Measurements from ENCODE around the gene NID2. TPM values are rescaled to one million over a fixed set of nuclear protein-coding genes. Genes with fewer than 3 reads are reported as not detected.

Gene NID2
- total RNA-seq, 1 donor from 2014 or later, result 42.5 TPM

DNA sequence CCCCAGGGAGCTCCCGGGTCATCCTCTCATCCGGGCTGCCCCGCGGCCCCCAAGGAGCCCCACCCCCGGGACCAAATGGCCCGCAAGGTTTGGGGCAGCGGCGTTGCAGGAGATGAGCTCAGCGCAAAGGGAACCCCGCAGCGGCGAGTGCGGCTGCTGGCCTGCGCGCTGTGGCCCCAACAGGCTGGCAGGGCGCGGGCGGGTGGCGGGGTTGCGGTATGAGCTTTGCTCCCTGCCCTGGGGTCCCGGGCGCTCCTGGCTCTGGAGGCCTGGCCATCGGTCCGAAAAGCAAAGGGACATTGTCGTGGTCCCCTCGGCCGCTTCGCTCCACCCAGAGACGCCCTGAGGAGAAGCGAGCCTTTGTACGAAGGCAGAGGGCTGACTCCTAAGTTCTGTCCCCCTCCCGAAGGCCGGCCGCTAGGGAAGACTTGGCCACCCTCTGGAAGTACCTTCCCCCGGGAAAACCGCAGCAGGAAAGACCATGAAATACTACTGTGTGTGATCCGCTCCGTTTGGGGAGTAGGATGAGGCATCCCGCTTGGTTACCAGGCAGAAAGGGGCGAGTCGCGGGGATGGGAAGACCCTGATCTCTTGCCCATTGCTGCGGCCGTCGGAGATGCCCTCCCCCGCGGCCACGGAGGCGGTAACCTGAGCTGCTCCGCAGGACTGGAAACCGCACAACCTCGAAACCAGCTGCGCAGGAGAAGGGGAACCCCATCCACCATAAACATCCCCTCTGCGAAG lies 620 bp upstream of the NID2 start:
- Mint-ChIP-seq H3K4me3 (peak overlapping the region; percentile 89), H3K27me3 (ENCODE audit: low read depth) (peaks cover 49% of the 10 kb centered on the region), H3K9me3 (no peaks in the 10 kb centered on the region), H3K4me1 (peaks cover 19% of the 10 kb centered on the region), H3K36me3 (ENCODE audit: low read depth) (no peaks in the 10 kb centered on the region), H3K27ac (ENCODE audit: unreplicated experiment) (no peak overlapping the region)
- DNase-seq (ENCODE audit: low read depth, low spot score), result peak; percentile 50
- TF ChIP-seq, protein P1, sequence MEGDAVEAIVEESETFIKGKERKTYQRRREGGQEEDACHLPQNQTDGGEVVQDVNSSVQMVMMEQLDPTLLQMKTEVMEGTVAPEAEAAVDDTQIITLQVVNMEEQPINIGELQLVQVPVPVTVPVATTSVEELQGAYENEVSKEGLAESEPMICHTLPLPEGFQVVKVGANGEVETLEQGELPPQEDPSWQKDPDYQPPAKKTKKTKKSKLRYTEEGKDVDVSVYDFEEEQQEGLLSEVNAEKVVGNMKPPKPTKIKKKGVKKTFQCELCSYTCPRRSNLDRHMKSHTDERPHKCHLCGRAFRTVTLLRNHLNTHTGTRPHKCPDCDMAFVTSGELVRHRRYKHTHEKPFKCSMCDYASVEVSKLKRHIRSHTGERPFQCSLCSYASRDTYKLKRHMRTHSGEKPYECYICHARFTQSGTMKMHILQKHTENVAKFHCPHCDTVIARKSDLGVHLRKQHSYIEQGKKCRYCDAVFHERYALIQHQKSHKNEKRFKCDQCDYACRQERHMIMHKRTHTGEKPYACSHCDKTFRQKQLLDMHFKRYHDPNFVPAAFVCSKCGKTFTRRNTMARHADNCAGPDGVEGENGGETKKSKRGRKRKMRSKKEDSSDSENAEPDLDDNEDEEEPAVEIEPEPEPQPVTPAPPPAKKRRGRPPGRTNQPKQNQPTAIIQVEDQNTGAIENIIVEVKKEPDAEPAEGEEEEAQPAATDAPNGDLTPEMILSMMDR (conservative IDR thresholded peaks at IDR 0.05), result no peak

DNA sequence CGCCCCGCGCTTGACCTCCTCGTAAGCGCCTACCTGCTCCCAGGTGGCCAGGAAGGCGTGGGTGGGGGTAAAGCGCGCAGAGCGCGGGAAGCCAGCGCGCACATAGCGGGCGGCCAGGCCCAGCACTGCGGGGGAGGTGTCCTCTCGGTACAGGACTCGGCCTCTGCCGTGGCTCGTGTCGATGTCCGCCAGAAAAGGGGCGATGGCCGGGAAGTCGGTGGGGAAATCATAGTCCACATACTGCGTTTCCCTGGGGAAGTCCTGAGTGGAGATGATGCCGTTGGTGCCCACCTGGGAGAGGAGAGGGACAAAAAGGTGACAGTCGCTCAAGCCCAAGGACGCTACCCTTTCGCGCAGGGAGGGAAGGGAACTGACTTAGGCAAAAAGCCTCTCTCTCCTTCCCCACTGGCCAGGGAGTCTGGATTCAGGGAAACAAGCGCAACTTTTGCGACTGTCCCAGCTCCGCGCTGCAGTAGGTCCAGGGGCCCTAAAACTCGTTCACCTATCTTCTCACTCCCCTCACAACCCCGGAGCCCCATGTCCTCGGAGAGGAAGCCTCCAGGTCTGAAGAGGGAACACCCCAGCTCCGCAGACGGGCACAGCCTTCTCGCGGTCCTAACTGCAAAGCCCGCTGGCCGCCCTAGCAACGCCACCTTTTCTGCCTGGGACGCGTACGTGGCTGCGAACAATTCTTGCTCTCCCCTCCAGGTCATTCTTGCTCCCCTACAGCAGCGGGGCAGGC lies 815 bp downstream of the NID2 start:
- no peaks in the 10 kb centered on the region for H3K9me3 Mint-ChIP-seq
- TF ChIP-seq, protein P1 (conservative IDR thresholded peaks at IDR 0.05), result no peak
- peak overlapping the region; percentile 89 for H3K4me3 Mint-ChIP-seq
- DNase-seq (ENCODE audit: low read depth, low spot score), result peak; percentile 28
- no peak overlapping the region for H3K27ac Mint-ChIP-seq (ENCODE audit: unreplicated experiment)
- peaks cover 19% of the 10 kb centered on the region for H3K4me1 Mint-ChIP-seq
- H3K36me3 Mint-ChIP-seq (ENCODE audit: low read depth), result no peaks in the 10 kb centered on the region
- peaks cover 49% of the 10 kb centered on the region for H3K27me3 Mint-ChIP-seq (ENCODE audit: low read depth)

DNA sequence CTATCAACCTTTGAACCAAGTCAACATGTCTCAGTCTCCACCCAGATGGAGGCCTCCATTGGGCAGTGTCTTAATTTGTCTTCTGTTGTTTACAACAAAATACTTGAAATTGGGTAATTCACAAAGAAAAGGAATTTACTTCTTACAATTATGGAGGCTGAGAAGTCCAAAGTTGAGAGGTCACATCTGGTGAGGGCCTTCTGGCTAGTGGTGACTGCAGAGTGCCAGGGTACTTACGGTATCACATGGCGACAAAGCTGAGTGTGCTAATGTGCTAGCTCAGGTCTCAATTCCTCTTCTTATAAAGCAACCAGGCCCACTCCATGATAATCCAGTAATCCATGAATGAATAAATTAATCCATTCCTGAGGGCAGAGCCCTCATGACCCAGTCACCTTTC lies 4.7 kb downstream of the NID2 start:
- Mint-ChIP-seq H3K4me3 (no peak overlapping the region), H3K36me3 (ENCODE audit: low read depth) (no peaks in the 10 kb centered on the region), H3K27ac (ENCODE audit: unreplicated experiment) (no peak overlapping the region), H3K4me1 (peaks cover 11% of the 10 kb centered on the region), H3K9me3 (no peaks in the 10 kb centered on the region), H3K27me3 (ENCODE audit: low read depth) (peaks cover 23% of the 10 kb centered on the region)
- TF ChIP-seq, protein P1 (conservative IDR thresholded peaks at IDR 0.05), result no peak
- DNase-seq (ENCODE audit: low read depth, low spot score), result no peak

DNA sequence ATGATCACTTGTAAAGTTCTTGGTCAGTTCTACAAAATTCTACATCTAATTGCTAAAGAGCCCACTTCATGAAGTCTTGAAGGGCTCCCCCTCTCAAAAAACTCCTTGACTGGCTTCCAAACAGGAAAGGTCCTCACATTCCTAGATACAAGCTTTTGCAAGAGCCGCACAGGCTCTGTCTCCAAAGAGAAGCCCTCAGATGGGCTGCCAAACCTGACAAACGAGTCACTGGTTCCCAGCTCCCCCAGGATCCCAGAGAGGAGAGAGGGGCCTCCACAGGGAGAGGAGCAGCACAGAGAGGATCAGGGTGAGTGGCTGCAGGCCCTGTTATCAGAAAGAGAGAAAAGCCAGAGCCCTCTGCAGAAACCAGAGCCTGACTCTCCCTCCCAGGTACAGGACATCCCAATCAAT lies 5.8 kb downstream of the NID2 start:
- TF ChIP-seq, protein P1 (conservative IDR thresholded peaks at IDR 0.05), result no peak
- H3K36me3 Mint-ChIP-seq (ENCODE audit: low read depth), result no peaks in the 10 kb centered on the region
- no peaks in the 10 kb centered on the region for H3K9me3 Mint-ChIP-seq
- DNase-seq (ENCODE audit: low read depth, low spot score), result no peak
- peaks cover 16% of the 10 kb centered on the region for H3K27me3 Mint-ChIP-seq (ENCODE audit: low read depth)
- H3K4me1 Mint-ChIP-seq, result peaks cover 11% of the 10 kb centered on the region
- H3K4me3 Mint-ChIP-seq, result no peak overlapping the region
- no peak overlapping the region for H3K27ac Mint-ChIP-seq (ENCODE audit: unreplicated experiment)

DNA sequence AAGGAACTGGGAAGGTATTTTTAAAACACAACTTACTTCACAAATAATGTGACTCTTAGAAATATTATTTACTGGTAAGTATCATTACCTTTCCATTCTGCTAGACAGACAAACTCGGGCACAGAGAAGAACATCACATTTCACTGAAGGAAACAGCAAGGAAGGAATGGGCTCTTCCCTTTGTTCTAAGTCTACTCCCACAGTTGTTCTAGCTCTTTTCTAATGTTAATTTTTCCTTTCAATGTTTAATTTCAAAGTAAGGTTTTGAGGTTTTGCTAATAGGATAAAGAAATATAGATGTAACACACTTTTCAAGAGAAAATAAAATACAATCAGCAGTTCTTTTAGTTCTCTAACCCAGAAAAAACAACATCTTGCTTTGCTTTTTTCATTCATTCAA lies 7.0 kb downstream of the NID2 start:
- TF ChIP-seq, protein P1 (conservative IDR thresholded peaks at IDR 0.05), result no peak
- Mint-ChIP-seq H3K27ac (ENCODE audit: unreplicated experiment) (no peak overlapping the region), H3K9me3 (no peaks in the 10 kb centered on the region), H3K4me1 (peaks cover 3% of the 10 kb centered on the region), H3K27me3 (ENCODE audit: low read depth) (peaks cover 6% of the 10 kb centered on the region), H3K36me3 (ENCODE audit: low read depth) (no peaks in the 10 kb centered on the region), H3K4me3 (no peak overlapping the region)
- DNase-seq (ENCODE audit: low read depth, low spot score), result no peak
